Fibroblast of the aortic adventitia (primary cell): ENCODE measurements around the gene DDI2. TPM values are rescaled to one million over a fixed set of nuclear protein-coding genes. Genes with fewer than 3 reads are reported as not detected.

Source experiments
- DNase-seq: peaks from one replicate; pipeline ENCODE4 v3.0.0-alpha.2; 2010; ENCODE audit warnings: low read depth
- H3K4me3 ChIP-seq: 2 replicates; pipeline ENCODE4 v1.5.1; 2011; ENCODE audit warnings: low read depth, mild to moderate bottlenecking, control low read depth, low read length, moderate library complexity
- total RNA-seq: library from RNA; depleted of rRNA; stranded (reverse); fragments of >200 nt; gene quantifications from 2 replicates; pipeline ENCODE4 v1.2.3, GENCODE V29; 2012; ENCODE audit warnings: low replicate concordance
- TF ChIP-seq, protein P1 (sequence below): IDR thresholded peaks from 2 replicates; pipeline ENCODE4 v1.5.1; 2011; ENCODE audit warnings: mild to moderate bottlenecking, low read length, control low read depth, inconsistent platforms; ENCODE audit not compliant: insufficient read depth

Gene DDI2
- total RNA-seq, 1 donor = 26.0 TPM

DNA sequence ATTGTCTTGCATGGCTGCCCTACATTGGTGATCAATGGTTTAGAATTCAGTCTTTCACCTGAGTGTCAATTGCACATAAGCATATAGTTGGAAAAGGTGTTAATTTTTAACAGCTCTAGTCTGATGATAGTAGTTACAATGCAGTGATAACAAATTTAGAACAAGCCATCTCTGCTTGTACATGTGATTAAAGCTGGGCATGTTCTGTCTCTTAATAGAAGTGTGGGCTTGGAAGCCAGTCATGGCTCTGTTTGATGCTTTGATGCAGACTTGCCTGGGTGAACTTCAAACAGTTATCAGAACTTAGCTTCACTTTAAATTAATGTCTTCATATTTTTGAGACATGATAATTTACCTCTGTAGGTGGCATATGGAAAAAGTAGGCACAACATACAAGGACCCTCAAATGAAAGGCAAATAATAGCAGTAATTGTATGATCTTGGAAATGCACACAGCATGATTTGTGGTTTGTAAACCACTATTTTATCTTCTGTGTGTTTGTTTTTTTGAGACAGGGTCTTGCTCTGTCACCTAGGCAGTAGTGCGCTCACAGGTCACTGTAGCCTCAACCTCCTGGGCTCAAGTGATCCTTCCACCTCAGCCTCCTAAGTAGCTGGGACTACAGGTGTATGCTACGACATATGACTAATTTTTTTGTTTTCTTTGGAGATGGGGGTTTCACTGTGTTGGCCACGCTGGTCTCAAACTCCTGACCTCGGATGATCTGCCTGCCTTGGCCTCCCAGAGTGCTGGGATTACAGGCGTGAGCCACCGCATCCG, 3.8 kb downstream of the DDI2 start:
- DNase-seq = no peak
- TF ChIP-seq, protein P1, sequence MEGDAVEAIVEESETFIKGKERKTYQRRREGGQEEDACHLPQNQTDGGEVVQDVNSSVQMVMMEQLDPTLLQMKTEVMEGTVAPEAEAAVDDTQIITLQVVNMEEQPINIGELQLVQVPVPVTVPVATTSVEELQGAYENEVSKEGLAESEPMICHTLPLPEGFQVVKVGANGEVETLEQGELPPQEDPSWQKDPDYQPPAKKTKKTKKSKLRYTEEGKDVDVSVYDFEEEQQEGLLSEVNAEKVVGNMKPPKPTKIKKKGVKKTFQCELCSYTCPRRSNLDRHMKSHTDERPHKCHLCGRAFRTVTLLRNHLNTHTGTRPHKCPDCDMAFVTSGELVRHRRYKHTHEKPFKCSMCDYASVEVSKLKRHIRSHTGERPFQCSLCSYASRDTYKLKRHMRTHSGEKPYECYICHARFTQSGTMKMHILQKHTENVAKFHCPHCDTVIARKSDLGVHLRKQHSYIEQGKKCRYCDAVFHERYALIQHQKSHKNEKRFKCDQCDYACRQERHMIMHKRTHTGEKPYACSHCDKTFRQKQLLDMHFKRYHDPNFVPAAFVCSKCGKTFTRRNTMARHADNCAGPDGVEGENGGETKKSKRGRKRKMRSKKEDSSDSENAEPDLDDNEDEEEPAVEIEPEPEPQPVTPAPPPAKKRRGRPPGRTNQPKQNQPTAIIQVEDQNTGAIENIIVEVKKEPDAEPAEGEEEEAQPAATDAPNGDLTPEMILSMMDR = no peak
- no peak overlapping the region for H3K4me3 ChIP-seq

DNA sequence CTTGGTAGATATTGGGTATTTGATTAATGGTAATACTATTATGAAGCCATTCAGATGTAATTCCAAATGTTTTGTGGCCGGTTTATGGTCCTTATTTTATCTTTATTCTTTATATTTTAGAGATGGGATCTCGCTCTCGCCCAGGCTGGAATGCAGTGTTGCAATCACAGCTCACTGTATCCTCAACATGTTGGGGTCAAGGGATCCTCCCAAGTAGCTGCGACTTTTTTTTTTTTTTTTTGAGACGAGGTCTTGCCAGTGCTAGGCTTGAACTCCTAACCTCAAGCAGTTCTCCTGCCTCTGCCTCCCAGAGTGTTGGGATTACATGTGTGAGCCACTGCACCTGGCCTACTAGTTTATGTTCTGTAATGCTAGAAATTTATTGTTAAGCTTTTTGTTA, 4.7 kb downstream of the DDI2 start:
- no peak overlapping the region for H3K4me3 ChIP-seq
- DNase-seq = no peak
- TF ChIP-seq, protein P1 = no peak

DNA sequence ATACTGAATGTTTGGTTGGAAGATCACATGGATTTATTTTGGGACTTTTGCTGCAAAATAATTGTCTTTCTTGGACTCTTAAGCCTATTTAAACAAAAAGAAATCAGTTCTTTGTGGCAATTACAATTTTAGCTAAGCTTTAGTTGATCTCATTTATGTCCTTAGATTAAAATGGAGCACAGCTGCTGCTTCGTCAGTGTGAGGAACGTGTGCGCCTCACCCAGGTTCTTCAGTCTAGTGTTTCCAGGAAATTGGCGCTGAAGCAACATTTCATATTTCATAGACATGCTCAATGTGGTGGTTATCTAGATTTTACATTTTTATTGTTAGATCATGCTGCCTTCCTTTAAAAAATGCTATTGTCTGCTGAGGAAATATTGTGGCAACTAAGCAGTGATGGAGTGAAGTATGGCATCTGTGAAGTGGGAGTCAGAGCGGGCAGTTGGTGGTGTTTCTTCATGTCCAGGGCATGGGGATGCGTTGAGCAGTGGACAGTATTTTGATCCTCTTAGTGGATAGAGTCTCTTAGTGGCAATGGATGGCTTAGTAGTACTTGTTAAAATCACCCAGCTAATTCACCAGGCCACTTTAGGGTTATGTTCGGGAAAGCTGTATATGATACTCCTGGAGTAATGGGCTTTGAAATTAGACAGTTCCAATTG, 5.6 kb downstream of the DDI2 start:
- TF ChIP-seq, protein P1 = no peak
- no peak overlapping the region for H3K4me3 ChIP-seq
- DNase-seq = no peak

DNA sequence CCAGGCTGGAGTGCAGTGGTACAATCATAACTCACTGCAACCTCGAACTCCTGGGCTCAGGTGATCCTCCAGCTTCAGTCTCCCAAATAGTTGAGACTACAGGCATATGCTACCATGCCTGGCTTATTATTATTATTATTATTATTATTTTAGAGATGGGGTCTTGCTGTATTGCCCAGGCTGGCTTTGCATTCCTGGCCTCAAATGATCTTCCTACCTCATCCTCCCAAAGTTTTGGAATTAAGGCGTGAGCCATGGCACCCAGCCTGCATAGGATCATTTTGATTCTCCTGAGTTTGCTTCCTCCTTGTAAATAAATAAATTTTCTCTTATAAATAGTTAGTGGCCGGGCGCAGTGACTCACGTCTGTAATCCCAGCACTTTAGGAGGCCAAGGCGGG, 6.2 kb downstream of the DDI2 start:
- DNase-seq = no peak
- TF ChIP-seq, protein P1 = no peak
- no peak overlapping the region for H3K4me3 ChIP-seq

DNA sequence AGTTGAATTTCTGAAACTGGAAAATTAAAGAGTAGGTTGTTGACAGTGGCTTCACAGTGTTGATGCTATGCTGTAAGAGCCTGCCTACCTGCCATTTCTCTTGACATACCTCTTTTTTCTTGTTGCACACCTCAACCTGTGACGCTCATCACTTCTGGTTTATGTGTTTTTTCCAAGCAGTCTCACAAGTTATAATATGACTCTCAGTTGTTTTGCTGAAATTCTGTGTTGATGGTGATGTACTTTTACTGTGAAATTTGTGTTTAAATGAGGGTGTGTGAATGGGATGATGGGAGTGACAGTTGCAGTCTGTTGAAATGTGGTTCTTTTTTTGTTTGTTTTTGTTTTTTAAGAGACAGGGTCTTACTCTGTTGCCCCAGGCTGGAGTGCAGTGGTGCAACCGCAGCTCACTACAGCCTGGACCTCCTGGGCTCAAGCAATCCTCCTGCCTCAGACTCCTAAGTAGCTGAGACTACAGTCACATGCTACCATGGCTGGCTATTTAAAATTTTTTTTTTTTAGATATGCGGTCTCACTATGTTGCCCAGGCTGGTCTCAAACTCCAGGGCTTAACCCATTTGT, 7.0 kb downstream of the DDI2 start:
- TF ChIP-seq, protein P1 = no peak
- DNase-seq = no peak

GRCh38 chr1:15625056-15625917, 8.0 kb downstream of the DDI2 start:
- H3K4me3 ChIP-seq = no peak overlapping the region
- DNase-seq = no peak
- TF ChIP-seq, protein P1 = no peak

More for the DNA sequence above, 7.0 kb downstream of the DDI2 start:
- no peak overlapping the region for H3K4me3 ChIP-seq
